ENCODE results near the gene CLEC4E.

Gene CLEC4E

DNA sequence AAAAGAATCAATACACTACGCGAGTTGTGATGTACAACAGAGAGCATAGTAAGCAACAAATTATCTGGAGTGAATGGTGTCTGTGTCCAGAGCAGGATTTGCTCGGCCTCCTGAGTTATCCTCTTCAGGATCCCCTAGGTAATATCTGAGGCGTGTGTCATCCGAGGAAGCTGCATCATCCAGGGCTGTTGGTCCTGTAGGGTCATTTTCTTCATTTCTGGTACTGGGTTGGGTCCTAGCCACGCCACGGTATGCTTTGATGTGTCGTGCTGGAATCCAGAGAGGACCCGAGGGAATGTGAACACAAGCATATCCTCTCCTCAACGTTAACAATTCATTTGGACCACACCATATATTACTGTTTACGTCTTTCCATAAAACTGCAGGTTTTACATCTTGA lies 19.0 kb upstream of the CLEC4E start:
- H3K27ac ChIP-seq, result no peak overlapping the region
- peaks cover 0 to 16% (median 9%) of the 10 kb centered on the region in 3 donors for H3K9me3 ChIP-seq
- intact Hi-C loops (cut with DNase I; ENCODE audit: low total_unique reads), result no loop called here
- no peak for DNase-seq
- H3K36me3 ChIP-seq, result no peaks in the 10 kb centered on the region
- H3K27me3 ChIP-seq, result no peaks in the 10 kb centered on the region
- H3K4me1 ChIP-seq, result no peaks in the 10 kb centered on the region
- H3K4me3 ChIP-seq, result no peak overlapping the region
- no peak for TF ChIP-seq CTCF (IDR thresholded peaks at IDR 0.05)

GRCh38 chr12:8556531-8557097 lies 15.9 kb upstream of the CLEC4E start:
- H3K36me3 ChIP-seq, result no peaks in the 10 kb centered on the region
- intact Hi-C loops (cut with DNase I; ENCODE audit: low total_unique reads), result no loop called here
- DNase-seq, result no peak
- H3K4me1 ChIP-seq, result no peaks in the 10 kb centered on the region
- no peaks in the 10 kb centered on the region for H3K9me3 ChIP-seq
- H3K4me3 ChIP-seq, result no peak overlapping the region
- H3K27me3 ChIP-seq, result no peaks in the 10 kb centered on the region
- TF ChIP-seq CTCF (IDR thresholded peaks at IDR 0.05), result no peak
- no peak overlapping the region for H3K27ac ChIP-seq

DNA sequence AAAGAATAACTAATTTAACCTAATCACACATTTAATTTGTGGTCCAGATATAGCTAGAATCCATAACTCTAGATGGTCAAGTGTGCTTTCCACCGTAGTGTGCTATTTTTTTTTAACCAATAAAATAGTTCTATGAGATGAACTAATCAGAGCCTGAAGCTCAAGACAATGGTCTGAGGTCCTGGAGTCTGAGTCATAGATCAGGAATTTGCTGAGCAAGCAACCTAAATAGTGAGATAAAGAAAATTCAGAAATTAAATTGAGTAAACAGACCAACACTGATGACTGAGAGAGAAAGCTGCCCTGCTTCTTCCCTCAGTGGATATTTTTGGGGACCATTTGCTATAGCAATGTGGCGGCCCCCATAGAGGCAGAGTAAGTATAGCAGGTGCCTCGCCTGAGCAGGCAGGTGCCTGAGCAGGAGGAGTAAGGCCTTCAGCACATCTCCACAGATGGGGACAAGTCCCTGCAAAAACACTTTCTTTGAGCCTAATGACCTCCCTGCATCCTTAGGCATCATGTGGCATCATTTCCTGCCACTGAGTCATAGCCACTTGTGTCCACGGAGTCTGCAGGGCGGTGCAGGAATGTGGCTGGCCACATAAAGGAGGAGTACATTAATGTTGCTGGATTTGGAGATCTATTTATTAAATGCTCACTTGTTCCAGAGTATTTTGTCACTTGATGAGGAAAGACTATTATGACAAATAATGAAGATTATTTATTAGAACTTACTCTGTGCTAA lies 13.9 kb upstream of the CLEC4E start:
- Histone ChIP-seq H3K36me3 (no peaks in the 10 kb centered on the region), H3K4me3 (no peak overlapping the region), H3K9me3 (no peaks in the 10 kb centered on the region), H3K27me3 (no peaks in the 10 kb centered on the region), H3K27ac (no peak overlapping the region), H3K4me1 (no peaks in the 10 kb centered on the region)
- intact Hi-C loops (cut with DNase I; ENCODE audit: low total_unique reads), result no loop called here
- TF ChIP-seq CTCF (IDR thresholded peaks at IDR 0.05), result no peak
- no peak for DNase-seq

- Histone ChIP-seq H3K36me3 (no peaks in the 10 kb centered on the region), H3K9me3 (no peaks in the 10 kb centered on the region), H3K27ac (no peak overlapping the region), H3K4me3 (no peak overlapping the region), H3K27me3 (no peaks in the 10 kb centered on the region), H3K4me1 (no peaks in the 10 kb centered on the region)
- intact Hi-C loops (cut with DNase I; ENCODE audit: low total_unique reads), result no loop called here
- TF ChIP-seq CTCF (IDR thresholded peaks at IDR 0.05), result no peak
- no peak for DNase-seq
Measured at GRCh38 chr12:8553088-8553627, 12.5 kb upstream of the CLEC4E start.

GRCh38 chr12:8549381-8549780 lies 8.7 kb upstream of the CLEC4E start:
- no peaks in the 10 kb centered on the region for H3K9me3 ChIP-seq
- no peaks in the 10 kb centered on the region for H3K27me3 ChIP-seq
- no peaks in the 10 kb centered on the region for H3K4me1 ChIP-seq
- no peak overlapping the region for H3K27ac ChIP-seq
- H3K36me3 ChIP-seq, result no peaks in the 10 kb centered on the region
- H3K4me3 ChIP-seq, result no peak overlapping the region
- intact Hi-C loops (cut with DNase I; ENCODE audit: low total_unique reads), result no loop called here
- no peak for DNase-seq
- no peak for TF ChIP-seq CTCF (IDR thresholded peaks at IDR 0.05)

Measured in tibial artery (tissue), 4 donors.